Right lobe of liver (tissue), 4 donors: Measurements from ENCODE around the gene TIMM44.

ENCODE experiments used
- POLR2A ChIP-seq: fragments of 450-650 bp; IDR thresholded peaks from one replicate; pipeline ENCODE4 v1.6.1; 2017; ENCODE audit warnings: antibody characterized with exemption, mild to moderate bottlenecking
- TF ChIP-seq, protein P1 (sequence below), 4 donors: fragments of 200-600 bp in 3 of 4; fragments of 450-650 bp in 1 of 4; IDR thresholded peaks; one replicate each; pipeline versions ENCODE4 v1.5.1 to v1.8.0; 2016 to 2022; ENCODE audit warnings: antibody characterized with exemption in 4 of 4, mild to moderate bottlenecking in 2 of 4
- donor health status: DM: no; HTN: no; CAD: no.
- donor health status: DM: no; HTN: no; CAD: no.
- donor health status: DM: no; HTN: yes; CAD: no.

DNA sequence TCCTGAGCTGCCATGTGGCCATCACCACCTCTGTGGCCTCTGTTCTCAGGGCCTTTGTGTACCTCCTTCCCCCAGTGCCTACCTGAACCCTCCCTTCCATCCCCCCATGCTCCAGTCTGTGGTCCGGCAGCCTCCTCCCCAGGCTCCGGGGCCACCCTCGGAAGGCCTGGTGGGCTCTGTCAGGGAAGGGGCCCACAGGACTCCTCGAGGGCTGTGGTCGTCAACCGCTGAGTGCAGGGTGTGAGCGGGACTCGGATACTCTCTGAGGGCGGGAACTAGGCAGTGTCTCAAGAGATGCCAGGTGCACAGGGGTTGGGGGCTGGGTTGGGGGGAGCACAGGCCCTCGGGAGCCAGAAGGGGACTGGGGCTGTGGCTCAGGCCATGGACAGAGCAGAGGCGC is 35.9 kb downstream of the TIMM44 start:
- TF ChIP-seq, protein P1, sequence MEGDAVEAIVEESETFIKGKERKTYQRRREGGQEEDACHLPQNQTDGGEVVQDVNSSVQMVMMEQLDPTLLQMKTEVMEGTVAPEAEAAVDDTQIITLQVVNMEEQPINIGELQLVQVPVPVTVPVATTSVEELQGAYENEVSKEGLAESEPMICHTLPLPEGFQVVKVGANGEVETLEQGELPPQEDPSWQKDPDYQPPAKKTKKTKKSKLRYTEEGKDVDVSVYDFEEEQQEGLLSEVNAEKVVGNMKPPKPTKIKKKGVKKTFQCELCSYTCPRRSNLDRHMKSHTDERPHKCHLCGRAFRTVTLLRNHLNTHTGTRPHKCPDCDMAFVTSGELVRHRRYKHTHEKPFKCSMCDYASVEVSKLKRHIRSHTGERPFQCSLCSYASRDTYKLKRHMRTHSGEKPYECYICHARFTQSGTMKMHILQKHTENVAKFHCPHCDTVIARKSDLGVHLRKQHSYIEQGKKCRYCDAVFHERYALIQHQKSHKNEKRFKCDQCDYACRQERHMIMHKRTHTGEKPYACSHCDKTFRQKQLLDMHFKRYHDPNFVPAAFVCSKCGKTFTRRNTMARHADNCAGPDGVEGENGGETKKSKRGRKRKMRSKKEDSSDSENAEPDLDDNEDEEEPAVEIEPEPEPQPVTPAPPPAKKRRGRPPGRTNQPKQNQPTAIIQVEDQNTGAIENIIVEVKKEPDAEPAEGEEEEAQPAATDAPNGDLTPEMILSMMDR (IDR thresholded peaks at IDR 0.05) = no peak
- no peak for TF ChIP-seq POLR2A
